Measurements from ENCODE around the gene TCF12. TPM values are rescaled to one million over a fixed set of nuclear protein-coding genes. Genes with fewer than 3 reads are reported as not detected.

Gene TCF12
- total RNA-seq, 4 donors from 2014 or later: 108 to 177 (median 148) TPM

GRCh38 chr15:57307527-57308169 lies 389.2 kb downstream of the TCF12 start:
- Histone ChIP-seq H3K27me3 (no peaks in the 10 kb centered on the region), H3K9me3 (no peaks in the 10 kb centered on the region), H3K4me3 (no peak overlapping the region), H3K36me3 (no peaks in the 10 kb centered on the region), H3K27ac (replicated peaks in 1 of 4) (no peak overlapping the region), H3K4me1 (peaks cover 6 to 21% (median 16%) of the 10 kb centered on the region in 4 donors)
- TF ChIP-seq POLR2A (IDR thresholded peaks at IDR 0.05; ENCODE audit: low read depth): no peak
- no peak for TF ChIP-seq POLR2AphosphoS5 (IDR thresholded peaks at IDR 0.05)
- TF ChIP-seq EP300 (IDR thresholded peaks at IDR 0.05): no peak
- TF ChIP-seq CTCF (IDR thresholded peaks at IDR 0.05): no peak
- DNase-seq (ENCODE audit: extremely low spot score): no peak
- intact Hi-C loops (cut with DNase I): loop anchor here (2.0 to 10.0 kb wide), 4 partner anchors 90 to 815 kb away; partner anchors contain the start of gene TCF12
- whole genome bisulfite sequencing: 88% methylated on average over 13 of the region's 13 CpGs

GRCh38 chr15:57308170-57308545 lies 389.7 kb downstream of the TCF12 start:
- no peak overlapping the region for H3K4me3 ChIP-seq
- no peaks in the 10 kb centered on the region for H3K9me3 ChIP-seq
- intact Hi-C loops (cut with DNase I): loop anchor here (5.0 to 10.0 kb wide), 3 partner anchors 91 to 816 kb away; partner anchors contain the start of gene TCF12
- H3K36me3 ChIP-seq: no peaks in the 10 kb centered on the region
- 98% methylated on average over 5 of the region's 5 CpGs for WGBS
- peaks cover 6 to 21% (median 16%) of the 10 kb centered on the region in 4 donors for H3K4me1 ChIP-seq
- no peak for DNase-seq (ENCODE audit: extremely low spot score)
- H3K27ac ChIP-seq (replicated peaks in 1 of 4): no peak overlapping the region
- no peak for TF ChIP-seq EP300 (IDR thresholded peaks at IDR 0.05)
- no peak for TF ChIP-seq POLR2AphosphoS5 (IDR thresholded peaks at IDR 0.05)
- no peaks in the 10 kb centered on the region for H3K27me3 ChIP-seq

GRCh38 chr15:57309856-57310760 lies 391.7 kb downstream of the TCF12 start:
- whole genome bisulfite sequencing: 78% methylated on average over 21 of the region's 21 CpGs
- no peak for DNase-seq (ENCODE audit: extremely low spot score)
- H3K36me3 ChIP-seq: no peaks in the 10 kb centered on the region
- TF ChIP-seq POLR2AphosphoS5 (IDR thresholded peaks at IDR 0.05) (no peak), EP300 (IDR thresholded peaks at IDR 0.05) (no peak), CTCF (IDR thresholded peaks at IDR 0.05) (no peak), POLR2A (IDR thresholded peaks at IDR 0.05; ENCODE audit: low read depth) (no peak)
- no peak overlapping the region for H3K27ac ChIP-seq (replicated peaks in 1 of 4)
- H3K9me3 ChIP-seq: no peaks in the 10 kb centered on the region
- intact Hi-C loops (cut with DNase I): loop anchor here (5.0 to 10.0 kb wide), 3 partner anchors 93 to 818 kb away; partner anchors contain the start of gene TCF12
- no peaks in the 10 kb centered on the region for H3K27me3 ChIP-seq
- H3K4me1 ChIP-seq: peaks cover 6 to 21% (median 16%) of the 10 kb centered on the region in 4 donors
- H3K4me3 ChIP-seq: no peak overlapping the region

- DNase-seq (ENCODE audit: extremely low spot score): no peak
- Histone ChIP-seq H3K4me1 (peaks cover 6 to 19% (median 14%) of the 10 kb centered on the region in 4 donors), H3K27ac (replicated peaks in 1 of 4) (no peak overlapping the region), H3K9me3 (no peaks in the 10 kb centered on the region), H3K27me3 (no peaks in the 10 kb centered on the region), H3K36me3 (no peaks in the 10 kb centered on the region), H3K4me3 (no peak overlapping the region)
- intact Hi-C loops (cut with DNase I): no loop called here
- 94% methylated on average over 9 of the region's 9 CpGs for WGBS
- no peak for TF ChIP-seq CTCF (IDR thresholded peaks at IDR 0.05)
- TF ChIP-seq EP300 (IDR thresholded peaks at IDR 0.05): no peak
- TF ChIP-seq POLR2A (IDR thresholded peaks at IDR 0.05; ENCODE audit: low read depth): no peak
- TF ChIP-seq POLR2AphosphoS5 (IDR thresholded peaks at IDR 0.05): no peak
These were observed 392.4 kb downstream of the TCF12 start for GRCh38 chr15:57310876-57311275.

- no peak for DNase-seq (ENCODE audit: extremely low spot score)
- Histone ChIP-seq H3K4me1 (peaks cover 0 to 8% (median 4%) of the 10 kb centered on the region in 4 donors), H3K36me3 (no peaks in the 10 kb centered on the region), H3K9me3 (no peaks in the 10 kb centered on the region), H3K4me3 (no peak overlapping the region), H3K27ac (replicated peaks in 1 of 4) (no peak overlapping the region), H3K27me3 (no peaks in the 10 kb centered on the region)
- 89% methylated on average over 6 of the region's 6 CpGs for WGBS
- intact Hi-C loops (cut with DNase I): no loop called here
- TF ChIP-seq EP300 (IDR thresholded peaks at IDR 0.05) (no peak), CTCF (IDR thresholded peaks at IDR 0.05) (no peak), POLR2A (IDR thresholded peaks at IDR 0.05; ENCODE audit: low read depth) (no peak), POLR2AphosphoS5 (IDR thresholded peaks at IDR 0.05) (no peak)
These were observed 393.5 kb downstream of the TCF12 start for GRCh38 chr15:57312006-57312317.

Data from esophagus muscularis mucosa (tissue), 4 donors.